GM12873 (cell line): ENCODE results near the gene PTPRN2.

ENCODE experiments used
- TF ChIP-seq, protein P1 (sequence below): IDR thresholded peaks from 2 replicates; pipeline ENCODE4 v1.5.1; 2012; ENCODE audit warnings: low read depth, mild to moderate bottlenecking, moderate library complexity, low read length, control low read depth; ENCODE audit not compliant: insufficient read depth; ENCODE audit errors: missing control alignments

PTPRN2 gene

DNA sequence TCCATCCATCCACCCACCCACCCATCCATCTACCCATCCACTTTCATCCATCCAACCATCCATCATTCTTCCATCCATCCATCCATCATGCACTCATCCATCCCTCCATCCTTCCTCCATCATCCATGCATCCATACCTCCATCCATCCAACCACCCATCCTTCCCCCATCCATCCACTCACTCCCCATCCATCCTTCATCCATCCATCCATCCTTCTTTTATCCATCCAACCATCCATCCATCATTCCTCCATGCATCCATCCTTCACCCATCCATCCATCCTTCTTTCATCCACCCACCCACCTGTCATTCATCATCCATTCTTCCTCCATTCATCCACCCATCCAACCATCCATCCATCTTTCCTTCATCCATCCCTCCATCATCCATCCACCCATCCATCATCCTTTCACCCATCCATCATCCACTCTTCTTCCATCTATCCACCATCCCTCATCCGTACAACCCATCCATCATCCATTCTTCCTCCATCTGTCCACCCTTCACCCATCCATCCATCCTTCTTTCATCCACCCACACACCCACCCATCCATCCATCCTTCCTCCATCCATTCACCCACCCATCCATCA, 822.6 kb downstream of the PTPRN2 start:
- TF ChIP-seq, protein P1, sequence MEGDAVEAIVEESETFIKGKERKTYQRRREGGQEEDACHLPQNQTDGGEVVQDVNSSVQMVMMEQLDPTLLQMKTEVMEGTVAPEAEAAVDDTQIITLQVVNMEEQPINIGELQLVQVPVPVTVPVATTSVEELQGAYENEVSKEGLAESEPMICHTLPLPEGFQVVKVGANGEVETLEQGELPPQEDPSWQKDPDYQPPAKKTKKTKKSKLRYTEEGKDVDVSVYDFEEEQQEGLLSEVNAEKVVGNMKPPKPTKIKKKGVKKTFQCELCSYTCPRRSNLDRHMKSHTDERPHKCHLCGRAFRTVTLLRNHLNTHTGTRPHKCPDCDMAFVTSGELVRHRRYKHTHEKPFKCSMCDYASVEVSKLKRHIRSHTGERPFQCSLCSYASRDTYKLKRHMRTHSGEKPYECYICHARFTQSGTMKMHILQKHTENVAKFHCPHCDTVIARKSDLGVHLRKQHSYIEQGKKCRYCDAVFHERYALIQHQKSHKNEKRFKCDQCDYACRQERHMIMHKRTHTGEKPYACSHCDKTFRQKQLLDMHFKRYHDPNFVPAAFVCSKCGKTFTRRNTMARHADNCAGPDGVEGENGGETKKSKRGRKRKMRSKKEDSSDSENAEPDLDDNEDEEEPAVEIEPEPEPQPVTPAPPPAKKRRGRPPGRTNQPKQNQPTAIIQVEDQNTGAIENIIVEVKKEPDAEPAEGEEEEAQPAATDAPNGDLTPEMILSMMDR, result no peak

- TF ChIP-seq, protein P1, result no peak
These were observed 823.4 kb downstream of the PTPRN2 start for GRCh38 chr7:157764193-157764592.

DNA sequence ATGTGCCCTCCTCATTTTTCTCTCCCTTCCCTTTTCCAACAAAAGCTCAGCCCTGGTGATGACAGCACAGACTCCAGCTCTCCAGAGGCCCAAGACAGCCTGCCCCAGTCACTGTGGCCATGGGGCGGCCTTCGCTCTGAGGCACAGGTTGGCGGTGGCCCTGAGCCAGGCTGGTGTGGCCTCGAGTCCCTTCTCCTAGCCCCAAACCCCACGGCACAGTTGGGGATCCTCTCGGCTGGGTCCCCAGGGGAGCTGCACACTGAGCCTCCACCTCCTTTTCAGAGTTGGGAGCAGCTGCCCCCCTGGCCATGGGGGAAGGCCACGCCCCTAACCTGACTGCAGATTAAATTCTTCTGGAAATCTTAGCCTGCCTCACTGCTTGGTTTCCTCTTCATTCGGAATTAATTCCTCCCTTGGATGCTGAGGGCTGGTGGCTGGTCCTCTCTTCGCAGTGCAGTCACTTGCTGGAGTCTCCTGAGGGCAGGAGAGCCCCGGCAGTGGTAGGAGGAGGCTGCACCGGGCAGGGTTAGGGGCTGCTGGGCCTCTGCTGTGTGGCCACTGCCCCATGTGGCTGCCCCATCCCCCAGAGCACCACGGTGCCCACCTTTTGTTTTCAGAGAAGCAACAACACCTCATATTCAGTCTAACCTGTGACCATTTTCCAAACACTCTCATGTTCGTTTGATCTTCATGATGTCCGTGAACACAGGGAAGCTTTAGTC, 824.2 kb downstream of the PTPRN2 start:
- TF ChIP-seq, protein P1, result no peak

- TF ChIP-seq, protein P1, result no peak
These were observed 824.8 kb downstream of the PTPRN2 start for GRCh38 chr7:157762824-157763223.

DNA sequence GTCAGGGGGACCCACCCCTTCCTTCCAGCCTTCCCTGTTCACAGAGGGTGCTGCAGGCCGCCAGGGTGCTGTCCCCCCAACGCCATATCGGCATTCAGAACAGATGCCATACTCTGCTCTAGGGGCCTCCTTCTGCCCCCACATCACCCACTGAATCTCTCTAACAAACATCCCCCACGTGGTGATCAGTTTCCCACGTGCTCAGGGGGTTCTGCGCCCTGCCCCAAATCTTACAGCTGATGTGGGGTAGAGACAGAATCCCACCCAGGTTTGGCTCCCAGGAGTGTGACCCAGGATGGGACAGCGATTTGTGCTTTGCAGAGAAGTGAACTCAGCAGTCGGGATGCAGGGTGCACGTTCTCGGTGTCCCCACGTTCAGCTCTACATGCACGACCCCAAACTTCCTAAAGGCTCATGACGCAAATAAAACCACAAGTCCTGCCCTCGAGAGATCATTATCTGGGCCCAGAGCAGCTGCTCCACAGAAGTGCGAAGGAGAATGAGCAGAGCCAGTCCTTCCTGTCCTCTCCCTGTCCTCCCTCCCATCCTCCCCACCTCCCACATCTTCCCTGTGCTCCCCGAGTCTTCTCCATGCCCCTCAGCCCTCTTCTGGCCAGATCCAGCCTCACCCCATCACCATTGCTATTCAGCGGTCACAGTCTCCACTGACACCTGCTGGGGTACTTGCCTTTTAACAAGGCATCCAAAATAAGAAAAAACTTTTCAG, 827.5 kb downstream of the PTPRN2 start:
- TF ChIP-seq, protein P1, result no peak

GRCh38 chr7:157759246-157759805, 828.3 kb downstream of the PTPRN2 start:
- TF ChIP-seq, protein P1, result no peak
